Sigmoid colon (tissue), 7 donors: ENCODE measurements around the gene VANGL2. TPM values are rescaled to one million over a fixed set of nuclear protein-coding genes. Genes with fewer than 3 reads are reported as not detected.

ENCODE experiments used
- DNase-seq: peaks from one replicate; pipeline ENCODE4 v3.0.0-alpha.2; 2019
- H3K27ac ChIP-seq, 4 donors: fragments of 200-600 bp; sonication (generic); one replicate each; pipeline ENCODE4 v1.5.1; 2016 to 2019; ENCODE audit warnings: mild to moderate bottlenecking in 1 of 4
- H3K27me3 ChIP-seq, 3 donors: fragments of 200-600 bp; sonication (generic); one replicate each; pipeline ENCODE4 v1.5.1; 2019; ENCODE audit warnings: mild to moderate bottlenecking in 1 of 3
- H3K36me3 ChIP-seq, 4 donors: fragments of 200-600 bp; sonication (generic); one replicate each; pipeline ENCODE4 v1.5.1; 2016 to 2019
- H3K4me1 ChIP-seq, 4 donors: fragments of 200-600 bp; sonication (generic); one replicate each; pipeline ENCODE4 v1.5.1; 2017 to 2019
- H3K4me3 ChIP-seq, 4 donors: fragments of 200-600 bp; sonication (generic); one replicate each; pipeline ENCODE4 v1.5.1; 2017 to 2019; ENCODE audit warnings: mild to moderate bottlenecking in 2 of 4, moderate library complexity in 1 of 4
- H3K9me3 ChIP-seq, 4 donors: fragments of 200-600 bp in 3 of 4; sonication (generic) in 3 of 4; one replicate each; pipeline versions ENCODE4 v1.5.1 to v1.6.1; 2013 to 2019
- EP300 ChIP-seq, 4 donors: sonication (generic); formaldehyde crosslinking; IDR thresholded peaks; one replicate each; pipeline ENCODE4 v1.6.1; 2017; ENCODE audit warnings: antibody characterized with exemption in 4 of 4
- POLR2A ChIP-seq, 2 donors: fragments of 450-650 bp; IDR thresholded peaks; one replicate each; pipeline ENCODE4 v1.6.1; 2016; ENCODE audit warnings: antibody characterized with exemption in 2 of 2, mild to moderate bottlenecking in 2 of 2, moderate library complexity in 2 of 2
- POLR2AphosphoS5 ChIP-seq, 4 donors: sonication (generic); formaldehyde crosslinking; IDR thresholded peaks; one replicate each; pipeline ENCODE4 v1.6.1; 2017; ENCODE audit warnings: antibody characterized with exemption in 4 of 4
- WGBS, 2 donors: extraction: QIAGEN DNeasy Blood & Tissue Kit; methylation state at CpG; one replicate each; pipeline ENCODE4 v1.1.7; 2013; 5-methylcytosine and 5-hydroxymethylcytosine counted together
- intact Hi-C: fragments of 100-400 bp; cut with DNase I; formaldehyde crosslinking; loops from one replicate; pipeline ENCODE4 v1.15.1; 2023
- polyA plus RNA-seq, 3 donors: library from polyadenylated mRNA; stranded (reverse); fragments of 200-250 nt; gene quantifications; one replicate each; pipeline ENCODE4 v1.2.3, GENCODE V29; 2013
- total RNA-seq, 4 donors: library from RNA; depleted of rRNA; stranded (reverse); fragments of >200 nt; gene quantifications; one replicate each; pipeline ENCODE4 v1.1.0, GENCODE V29; 2016
- TF ChIP-seq, protein P1 (sequence below), 4 experiments: fragments of 450-650 bp in 3 of 4; fragments of 200-600 bp in 1 of 4; IDR thresholded peaks; one replicate each; pipeline ENCODE4 v1.5.1; 2016 to 2019; ENCODE audit warnings: antibody characterized with exemption in 4 of 4, mild to moderate bottlenecking in 3 of 4, moderate library complexity in 2 of 4
- donor health status: healthy with polysubstance abuse.
- donor health status: Bipolar disorder and iron deficiency.
- donor health status: healthy.

VANGL2 gene
- total and polyA plus RNA-seq, 7 donors, result 1.8 to 6.6 (median 3.4) TPM

DNA sequence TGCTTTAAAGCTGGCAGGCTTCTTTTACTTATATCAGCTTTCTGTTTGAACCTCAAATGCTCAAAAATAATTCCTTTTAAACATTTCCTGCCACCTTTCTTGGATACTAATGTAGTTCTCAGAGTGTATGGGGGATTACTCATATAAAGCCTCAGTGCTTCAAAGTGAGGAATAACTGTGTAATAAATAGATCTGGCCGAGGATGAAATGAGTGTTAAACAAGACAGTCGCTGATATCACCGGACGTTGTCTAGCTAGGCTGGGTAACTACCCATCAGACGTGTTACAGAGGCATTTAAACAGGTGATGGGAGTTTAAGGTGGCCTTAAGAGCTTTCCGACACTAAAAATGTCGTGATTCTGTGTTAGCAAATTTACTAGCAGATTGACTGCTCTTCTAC lies 53.1 kb downstream of the VANGL2 start:
- Histone ChIP-seq H3K27me3 (no peaks in the 10 kb centered on the region), H3K4me1 (no peaks in the 10 kb centered on the region), H3K36me3 (no peaks in the 10 kb centered on the region), H3K9me3 (no peaks in the 10 kb centered on the region), H3K27ac (no peak overlapping the region), H3K4me3 (no peak overlapping the region)
- no peak for DNase-seq
- TF ChIP-seq POLR2AphosphoS5 (IDR thresholded peaks at IDR 0.05), result no peak
- no peak for TF ChIP-seq EP300 (IDR thresholded peaks at IDR 0.05)
- TF ChIP-seq, protein P1, sequence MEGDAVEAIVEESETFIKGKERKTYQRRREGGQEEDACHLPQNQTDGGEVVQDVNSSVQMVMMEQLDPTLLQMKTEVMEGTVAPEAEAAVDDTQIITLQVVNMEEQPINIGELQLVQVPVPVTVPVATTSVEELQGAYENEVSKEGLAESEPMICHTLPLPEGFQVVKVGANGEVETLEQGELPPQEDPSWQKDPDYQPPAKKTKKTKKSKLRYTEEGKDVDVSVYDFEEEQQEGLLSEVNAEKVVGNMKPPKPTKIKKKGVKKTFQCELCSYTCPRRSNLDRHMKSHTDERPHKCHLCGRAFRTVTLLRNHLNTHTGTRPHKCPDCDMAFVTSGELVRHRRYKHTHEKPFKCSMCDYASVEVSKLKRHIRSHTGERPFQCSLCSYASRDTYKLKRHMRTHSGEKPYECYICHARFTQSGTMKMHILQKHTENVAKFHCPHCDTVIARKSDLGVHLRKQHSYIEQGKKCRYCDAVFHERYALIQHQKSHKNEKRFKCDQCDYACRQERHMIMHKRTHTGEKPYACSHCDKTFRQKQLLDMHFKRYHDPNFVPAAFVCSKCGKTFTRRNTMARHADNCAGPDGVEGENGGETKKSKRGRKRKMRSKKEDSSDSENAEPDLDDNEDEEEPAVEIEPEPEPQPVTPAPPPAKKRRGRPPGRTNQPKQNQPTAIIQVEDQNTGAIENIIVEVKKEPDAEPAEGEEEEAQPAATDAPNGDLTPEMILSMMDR (IDR thresholded peaks at IDR 0.05), result no peak
- no peak for TF ChIP-seq POLR2A (IDR thresholded peaks at IDR 0.05)
- intact Hi-C loops, result no loop called here
- 76 to 84% methylated on average over 7 of the region's 7 CpGs for WGBS, 2 donors

- Histone ChIP-seq H3K36me3 (no peaks in the 10 kb centered on the region), H3K9me3 (no peaks in the 10 kb centered on the region), H3K4me3 (no peak overlapping the region), H3K4me1 (no peaks in the 10 kb centered on the region), H3K27ac (no peak overlapping the region), H3K27me3 (no peaks in the 10 kb centered on the region)
- intact Hi-C loops, result no loop called here
- no peak for DNase-seq
- TF ChIP-seq, protein P1 (IDR thresholded peaks at IDR 0.05), result no peak
- no peak for TF ChIP-seq EP300 (IDR thresholded peaks at IDR 0.05)
- no peak for TF ChIP-seq POLR2AphosphoS5 (IDR thresholded peaks at IDR 0.05)
- TF ChIP-seq POLR2A (IDR thresholded peaks at IDR 0.05), result no peak
- WGBS, 2 donors, result 80 to 94% methylated on average over 6 of the region's 6 CpGs
These were observed 54.2 kb downstream of the VANGL2 start for GRCh38 chr1:160454371-160455152.

DNA sequence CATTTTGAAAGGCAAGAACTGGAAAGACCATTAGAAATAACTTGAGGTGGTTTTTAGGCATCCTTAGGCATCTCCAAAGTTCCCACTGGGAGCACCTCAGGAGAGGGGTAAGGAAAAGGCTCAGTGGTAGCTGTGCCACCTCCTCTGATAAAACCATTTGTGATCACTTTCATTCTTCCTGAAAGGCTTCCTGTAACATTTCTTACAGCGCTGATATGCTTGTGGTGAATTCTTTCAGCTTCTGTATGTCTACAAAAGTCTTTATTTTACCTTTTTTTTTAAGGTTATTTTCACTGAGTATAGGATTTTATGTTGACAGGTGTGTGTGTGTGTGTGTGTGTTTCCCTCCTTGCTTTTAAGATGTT lies 54.8 kb downstream of the VANGL2 start:
- WGBS, 2 donors, result 74 to 88% methylated on average over 1 of the region's 1 CpG
- Histone ChIP-seq H3K4me3 (no peak overlapping the region), H3K4me1 (no peaks in the 10 kb centered on the region), H3K27ac (no peak overlapping the region), H3K9me3 (no peaks in the 10 kb centered on the region), H3K27me3 (no peaks in the 10 kb centered on the region), H3K36me3 (no peaks in the 10 kb centered on the region)
- TF ChIP-seq POLR2AphosphoS5 (IDR thresholded peaks at IDR 0.05), result no peak
- TF ChIP-seq, protein P1 (IDR thresholded peaks at IDR 0.05), result no peak
- intact Hi-C loops, result no loop called here
- DNase-seq, result no peak

- WGBS, 2 donors, result 68% methylated on average over 2 of the region's 2 CpGs
These were observed 58.7 kb downstream of the VANGL2 start for GRCh38 chr1:160459056-160459455.

More at GRCh38 chr1:160459056-160459455, 58.7 kb downstream of the VANGL2 start:
- Histone ChIP-seq H3K9me3 (no peaks in the 10 kb centered on the region), H3K27ac (no peak overlapping the region), H3K36me3 (no peaks in the 10 kb centered on the region), H3K4me1 (no peaks in the 10 kb centered on the region), H3K27me3 (no peaks in the 10 kb centered on the region), H3K4me3 (no peak overlapping the region)
- intact Hi-C loops, result no loop called here
- TF ChIP-seq, protein P1 (IDR thresholded peaks at IDR 0.05), result no peak
- TF ChIP-seq POLR2AphosphoS5 (IDR thresholded peaks at IDR 0.05), result no peak
- TF ChIP-seq POLR2A (IDR thresholded peaks at IDR 0.05), result no peak
- TF ChIP-seq EP300 (IDR thresholded peaks at IDR 0.05), result no peak
- no peak for DNase-seq
